HG02571 (cell line): ENCODE data around the gene CFDP1.

Experiments used
- ATAC-seq: cut with Tn5 transposase; IDR thresholded peaks from one replicate; pipeline ENCODE4 v1.9.1; 2021; ENCODE audit warnings: mild to moderate bottlenecking, moderate library complexity; ENCODE audit not compliant: unreplicated experiment

CFDP1 gene

GRCh38 chr16:75377729-75378386 is 55.4 kb downstream of the CFDP1 start:
- no peak for ATAC-seq

DNA sequence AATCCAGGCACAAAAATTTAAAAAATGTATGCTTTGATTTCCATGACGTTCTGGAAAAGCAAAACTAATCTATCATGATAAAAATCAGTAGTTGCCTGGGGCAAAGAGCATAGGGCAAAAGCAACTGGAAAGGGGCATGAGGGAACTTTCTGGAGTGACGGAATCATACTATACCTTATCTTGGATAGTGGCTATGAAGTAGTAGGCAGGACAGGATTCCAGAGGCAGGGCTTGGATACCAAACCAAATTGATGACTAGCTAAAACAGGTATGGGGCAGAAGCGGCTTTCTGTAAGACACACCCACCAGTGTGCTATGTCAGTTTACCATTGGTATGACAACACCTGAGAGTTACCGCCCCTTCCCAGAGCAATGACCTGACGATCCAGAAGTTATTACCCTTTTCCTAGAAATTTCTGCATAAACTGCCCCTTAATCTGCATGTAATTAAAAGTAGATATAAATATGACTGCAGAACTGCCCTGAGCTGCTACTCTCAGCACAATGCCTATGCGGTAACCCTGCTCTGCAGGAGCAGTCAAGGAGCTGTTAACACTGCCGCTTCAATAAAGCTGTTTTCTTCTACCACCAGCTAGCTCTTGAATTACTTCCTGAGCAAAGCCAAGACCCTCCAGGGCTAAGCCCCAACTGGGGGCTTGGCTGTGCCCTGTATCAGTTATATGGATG is 56.7 kb downstream of the CFDP1 start:
- ATAC-seq, result no peak

DNA sequence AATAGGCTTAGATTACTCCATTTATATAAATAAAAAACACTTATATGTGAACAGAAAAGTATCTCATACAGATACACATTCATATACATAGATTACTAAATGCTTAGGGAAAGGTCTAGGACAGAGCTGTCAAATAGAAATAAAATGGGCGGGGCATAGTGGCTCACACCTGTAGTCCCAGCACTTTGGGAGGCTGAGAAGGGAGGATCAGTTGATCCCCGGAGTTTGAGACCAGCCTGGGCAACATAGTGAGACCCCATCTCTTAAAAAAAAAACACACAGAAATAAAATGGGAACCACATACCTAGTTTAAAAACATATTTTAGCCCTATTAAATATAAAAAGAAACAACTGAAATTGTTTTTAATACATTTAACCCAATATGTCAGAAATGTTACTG is 58.9 kb downstream of the CFDP1 start:
- no peak for ATAC-seq

GRCh38 chr16:75372236-75372856 is 61.0 kb downstream of the CFDP1 start:
- no peak for ATAC-seq

GRCh38 chr16:75371171-75371570 is 62.1 kb downstream of the CFDP1 start:
- no peak for ATAC-seq

DNA sequence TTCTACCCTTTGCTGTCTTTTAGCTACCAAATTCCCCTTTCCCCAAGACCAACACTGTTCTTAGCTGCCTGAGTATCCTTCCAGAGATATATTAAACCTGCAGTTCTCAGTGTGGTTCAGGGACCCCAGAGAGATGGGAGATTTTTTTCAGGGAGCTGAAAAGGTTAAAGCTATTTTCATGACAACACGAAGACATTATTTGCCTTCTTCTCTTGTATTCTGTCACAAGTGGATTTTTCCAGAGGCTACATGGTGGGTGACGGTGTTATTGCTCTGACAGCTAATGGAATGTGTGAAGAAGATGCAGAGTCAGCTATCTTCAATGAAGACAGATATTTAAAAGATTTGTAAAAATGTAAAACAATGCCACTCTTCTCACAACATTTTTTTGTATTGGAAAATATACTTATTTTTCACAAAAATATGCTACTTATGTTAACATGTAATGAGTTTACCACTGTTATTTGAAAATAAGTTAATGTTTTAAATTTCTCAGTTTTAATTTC is 69.0 kb downstream of the CFDP1 start:
- ATAC-seq, result no peak

- no peak for ATAC-seq
Observed at GRCh38 chr16:75362846-75363245, 70.5 kb downstream of the CFDP1 start.

DNA sequence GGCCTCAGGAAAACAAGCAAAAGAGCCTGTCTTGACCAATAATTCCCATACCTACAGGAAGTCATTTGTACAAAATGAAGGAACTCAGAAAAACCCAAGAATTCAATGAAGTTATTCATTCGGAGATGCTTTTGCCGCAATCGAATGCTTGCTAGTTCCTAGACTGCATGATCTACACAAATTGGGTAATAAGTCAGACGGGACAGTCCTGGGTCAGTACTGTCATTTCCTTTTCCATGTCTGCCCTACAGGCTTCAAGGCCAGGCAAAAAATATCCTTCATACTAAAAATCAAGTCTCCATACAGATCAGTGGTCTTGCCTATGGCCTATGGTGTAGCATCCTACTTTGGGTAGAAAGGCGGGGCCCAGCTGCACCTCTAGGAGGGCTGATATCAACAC is 71.4 kb downstream of the CFDP1 start:
- no peak for ATAC-seq

DNA sequence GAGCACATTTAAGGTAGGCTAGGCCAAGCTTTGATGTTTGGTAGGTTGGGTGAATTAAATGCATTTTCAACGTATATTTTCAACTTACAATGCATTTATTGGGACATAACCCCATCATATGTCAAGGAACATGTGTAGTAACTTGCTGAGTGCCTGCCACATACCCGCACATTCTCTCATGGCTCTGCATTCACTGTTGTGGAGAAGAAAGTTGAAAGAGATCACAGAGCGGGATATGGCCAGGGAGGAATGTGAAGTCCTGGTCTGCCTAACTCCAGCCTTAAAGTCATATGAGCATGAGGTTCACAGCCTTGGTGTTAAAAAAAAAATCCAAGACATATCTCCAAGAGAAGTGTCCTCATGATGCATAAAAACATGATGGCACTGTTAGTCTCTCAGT is 79.1 kb downstream of the CFDP1 start:
- ATAC-seq, result no peak

DNA sequence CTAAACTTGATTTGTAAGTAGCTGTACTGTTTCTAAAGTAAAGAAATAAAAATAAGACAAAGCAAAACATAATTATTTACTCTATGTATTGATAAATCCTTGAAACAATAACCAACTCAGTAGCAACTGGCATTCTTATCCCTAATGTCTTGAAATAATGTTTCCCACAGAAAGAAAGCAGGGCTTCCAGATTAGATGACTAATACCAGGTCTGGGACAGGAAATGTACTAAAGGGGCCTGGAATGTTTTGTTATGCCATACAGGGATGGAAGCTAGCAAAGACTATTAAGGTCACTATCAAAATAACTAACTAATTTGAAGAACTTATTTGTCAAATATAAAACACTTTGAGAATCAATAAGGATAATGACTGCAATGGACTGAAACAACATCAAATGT is 82.1 kb downstream of the CFDP1 start:
- ATAC-seq, result no peak

GRCh38 chr16:75345711-75346110 is 87.6 kb downstream of the CFDP1 start:
- no peak for ATAC-seq

DNA sequence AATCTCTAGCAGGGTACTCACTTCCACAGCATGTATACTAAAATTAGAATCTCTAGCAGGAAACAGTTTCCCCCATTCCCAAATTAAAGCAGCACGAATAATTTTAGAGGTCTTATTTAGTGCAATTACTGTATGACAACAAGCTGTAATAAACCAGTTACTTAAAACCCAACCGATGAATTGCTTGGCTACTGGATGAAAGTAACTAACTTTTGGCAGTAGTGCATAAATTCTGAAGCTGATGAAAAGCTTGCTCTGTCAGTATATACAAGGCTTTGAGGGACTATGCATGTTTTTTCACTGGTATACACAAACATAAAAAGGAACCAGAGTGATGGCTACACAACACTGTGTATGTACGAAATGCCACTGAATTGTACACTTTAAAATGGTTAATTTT is 89.4 kb downstream of the CFDP1 start:
- ATAC-seq, result no peak

DNA sequence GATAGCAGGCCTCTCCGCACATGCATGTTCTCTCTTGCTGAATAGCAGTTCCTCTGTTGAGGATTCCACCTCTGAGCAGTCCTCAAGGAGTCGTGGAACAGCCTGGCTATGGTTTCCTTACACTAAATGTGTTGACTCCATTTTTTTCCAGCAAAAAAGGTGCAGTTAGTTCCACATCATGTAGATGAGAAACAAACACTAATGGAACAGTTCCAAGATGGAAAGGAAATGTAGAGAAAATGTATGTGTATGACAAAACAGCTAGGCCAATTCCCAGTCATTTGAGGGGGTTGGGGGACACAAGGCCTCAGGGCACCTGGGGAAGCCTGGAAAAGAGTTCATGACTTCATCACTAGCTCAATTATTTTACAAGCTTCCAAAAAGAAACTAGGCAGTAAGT is 90.0 kb downstream of the CFDP1 start:
- no peak for ATAC-seq

DNA sequence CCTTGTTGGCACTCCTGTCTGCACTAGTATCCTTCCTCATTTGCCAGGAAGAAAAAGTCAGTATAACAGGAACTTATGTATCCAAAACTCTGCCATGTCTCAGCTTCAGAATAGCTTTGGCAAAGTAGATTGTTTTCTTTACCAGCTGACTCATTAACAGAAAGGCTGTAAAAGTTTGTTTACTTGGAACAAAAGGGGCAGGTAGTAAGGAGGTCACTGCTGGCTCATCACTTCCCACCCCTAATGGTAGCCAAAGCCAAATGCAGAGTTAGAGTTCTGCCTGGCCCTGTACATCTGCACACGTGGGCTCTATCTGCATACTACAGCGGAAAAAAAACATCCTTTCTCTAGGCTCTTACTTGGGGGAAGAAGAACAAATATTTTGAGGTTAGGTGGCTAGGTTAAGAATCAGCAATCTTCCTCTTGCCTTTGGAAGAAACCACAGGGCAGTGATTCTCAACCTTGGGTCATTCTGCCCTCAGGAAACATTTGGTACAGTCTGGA is 90.9 kb downstream of the CFDP1 start:
- no peak for ATAC-seq

- ATAC-seq, result no peak
Observed at GRCh38 chr16:75341564-75342307, 91.6 kb downstream of the CFDP1 start.

DNA sequence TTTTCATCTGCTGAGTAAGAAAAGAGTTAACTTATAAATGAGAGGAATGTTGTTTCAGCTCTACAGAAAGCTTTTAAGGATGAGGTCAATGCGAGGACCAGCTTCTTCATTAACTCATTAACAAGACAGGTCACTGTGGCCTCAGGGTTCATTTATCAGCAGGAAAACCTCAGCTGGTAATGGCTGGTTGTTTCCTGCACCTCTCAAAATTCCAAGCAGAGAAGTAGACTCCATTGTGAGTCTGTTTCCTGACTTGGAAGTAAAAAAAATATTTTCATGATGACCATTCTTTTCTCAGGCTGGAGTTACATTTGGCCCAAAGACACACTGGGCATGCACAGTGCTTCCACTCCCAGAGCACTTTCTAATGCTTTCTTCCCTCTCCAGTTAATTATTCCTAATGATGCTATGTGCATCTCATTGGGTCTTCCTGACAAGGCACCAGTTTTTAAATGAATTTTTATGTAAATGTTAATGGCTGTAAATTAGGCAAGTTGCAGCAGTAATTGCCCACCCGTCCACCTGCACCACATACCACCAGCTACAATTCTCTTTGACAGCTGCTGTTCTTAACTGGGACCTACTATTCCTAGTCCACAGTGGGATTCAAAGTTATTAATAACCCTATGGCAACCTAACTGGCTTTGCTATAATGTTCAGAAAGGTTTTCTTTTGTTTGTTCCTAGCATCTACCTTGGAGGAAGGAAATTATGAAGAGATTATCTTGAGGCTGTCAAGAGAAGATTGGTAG is 92.4 kb downstream of the CFDP1 start:
- ATAC-seq, result no peak

DNA sequence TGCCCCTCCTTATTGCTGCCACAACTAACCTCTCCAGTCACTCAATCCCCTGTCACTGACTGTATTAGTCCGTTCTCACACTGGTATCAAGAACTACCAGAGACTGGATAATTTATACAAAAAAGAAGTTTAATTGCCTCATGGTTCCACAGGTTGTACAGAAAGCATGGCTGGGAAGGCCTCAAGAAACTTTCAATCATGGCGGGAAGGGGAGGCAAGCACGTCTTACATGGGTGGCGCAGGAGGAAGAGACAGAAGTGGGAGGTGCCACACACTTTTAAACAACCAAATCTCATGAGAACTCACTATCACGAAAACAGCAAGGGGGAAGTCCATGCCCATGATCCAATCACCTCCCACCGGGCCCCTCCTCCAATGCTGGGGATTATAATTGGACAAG is 95.9 kb downstream of the CFDP1 start:
- no peak for ATAC-seq

- ATAC-seq, result no peak
Observed at GRCh38 chr16:75336521-75336920, 96.8 kb downstream of the CFDP1 start.

DNA sequence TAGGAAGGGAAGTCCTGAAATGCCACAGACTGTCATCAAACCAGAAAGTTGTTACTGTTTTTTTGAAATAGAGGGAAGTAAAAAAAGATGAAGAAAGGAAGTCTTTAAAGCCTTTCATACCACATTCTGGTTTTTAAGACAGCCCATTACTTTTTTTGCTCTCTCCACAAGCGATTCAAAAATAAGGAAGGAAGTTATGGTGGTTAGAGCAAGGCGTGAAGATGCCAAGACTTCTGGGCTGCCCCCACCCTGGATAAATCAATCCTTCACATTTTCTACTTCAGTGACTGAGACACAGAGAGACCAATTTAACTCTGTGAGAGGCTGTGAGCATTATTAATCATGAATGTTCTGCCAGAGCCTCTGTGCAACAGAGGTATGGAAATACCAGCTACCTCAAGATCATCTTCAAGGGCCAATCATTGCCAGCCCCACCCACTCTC is 99.6 kb downstream of the CFDP1 start:
- no peak for ATAC-seq

DNA sequence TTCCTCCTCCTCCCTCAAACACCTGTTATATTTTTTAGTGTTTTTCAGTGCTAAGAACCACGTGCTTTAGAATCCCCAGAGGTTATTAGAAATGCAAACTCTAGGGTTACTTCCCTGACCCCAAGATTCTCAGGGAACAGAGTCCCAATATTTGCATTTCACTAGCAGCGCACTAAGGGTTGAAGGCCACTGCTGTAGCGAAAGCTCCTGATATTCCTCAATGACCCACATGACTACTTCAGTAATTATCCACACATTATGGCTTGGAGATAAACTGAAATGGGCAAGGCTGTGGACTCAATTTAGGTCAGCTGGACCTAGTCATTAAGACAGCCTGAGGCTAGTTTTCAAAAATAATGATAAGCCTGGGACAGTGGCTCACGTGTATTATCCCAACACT is 103.4 kb downstream of the CFDP1 start:
- ATAC-seq, result no peak

GRCh38 chr16:75326333-75326732 is 107.0 kb downstream of the CFDP1 start:
- no peak for ATAC-seq
